Activated CD8-positive, alpha-beta memory T cell treated with anti-CD3 and anti-CD28 coated beads, Interleukin-2, amount 50 U/mL, for 48 hours (primary cell): ENCODE data around the gene MYO16.

ENCODE experiments used
- DNase-seq: peaks from one replicate; pipeline ENCODE4 v3.0.0-alpha.2; 2020

The MYO16 gene

GRCh38 chr13:108947551-108948030 is 318.2 kb downstream of the MYO16 start:
- no peak for DNase-seq

- DNase-seq = no peak
These were observed 318.9 kb downstream of the MYO16 start for GRCh38 chr13:108948251-108948671.

- no peak for DNase-seq
These were observed 321.1 kb downstream of the MYO16 start for GRCh38 chr13:108950333-108951010.

- no peak for DNase-seq
These were observed 326.3 kb downstream of the MYO16 start for GRCh38 chr13:108955741-108956140.

- no peak for DNase-seq
These were observed 328.1 kb downstream of the MYO16 start for GRCh38 chr13:108957369-108958012.

- DNase-seq = no peak
These were observed 328.6 kb downstream of the MYO16 start for GRCh38 chr13:108958013-108958376.

- no peak for DNase-seq
These were observed 329.8 kb downstream of the MYO16 start for GRCh38 chr13:108959234-108959633.

- no peak for DNase-seq
These were observed 330.6 kb downstream of the MYO16 start for GRCh38 chr13:108960006-108960405.

GRCh38 chr13:108961542-108962125 is 332.2 kb downstream of the MYO16 start:
- no peak for DNase-seq

- DNase-seq = no peak
These were observed 333.2 kb downstream of the MYO16 start for GRCh38 chr13:108962654-108963053.

- DNase-seq = no peak
These were observed 333.9 kb downstream of the MYO16 start for GRCh38 chr13:108963276-108963810.

GRCh38 chr13:108963846-108964600 is 334.6 kb downstream of the MYO16 start:
- DNase-seq = no peak

- no peak for DNase-seq
These were observed 335.2 kb downstream of the MYO16 start for GRCh38 chr13:108964606-108965005.

- DNase-seq = no peak
These were observed 338.0 kb downstream of the MYO16 start for GRCh38 chr13:108967371-108967770.

- no peak for DNase-seq
These were observed 339.2 kb downstream of the MYO16 start for GRCh38 chr13:108968566-108968965.

GRCh38 chr13:108974686-108975085 is 345.3 kb downstream of the MYO16 start:
- no peak for DNase-seq

- DNase-seq = no peak
These were observed 350.8 kb downstream of the MYO16 start for GRCh38 chr13:108980237-108980636.

- no peak for DNase-seq
These were observed 352.0 kb downstream of the MYO16 start for GRCh38 chr13:108981407-108981806.

GRCh38 chr13:108983273-108983672 is 353.9 kb downstream of the MYO16 start:
- no peak for DNase-seq

- no peak for DNase-seq
These were observed 355.0 kb downstream of the MYO16 start for GRCh38 chr13:108984251-108984920.

- no peak for DNase-seq
These were observed 355.8 kb downstream of the MYO16 start for GRCh38 chr13:108985166-108985565.

- DNase-seq = no peak
These were observed 358.1 kb downstream of the MYO16 start for GRCh38 chr13:108987517-108987916.

- DNase-seq = no peak
These were observed 358.5 kb downstream of the MYO16 start for GRCh38 chr13:108987944-108988343.
